ENCODE results near the gene SCYL3.

The SCYL3 gene

GRCh38 chr1:169896013-169896412 lies 2.3 kb upstream of the SCYL3 start:
- H3K27ac ChIP-seq: no peak overlapping the region
- TF ChIP-seq, protein P1, sequence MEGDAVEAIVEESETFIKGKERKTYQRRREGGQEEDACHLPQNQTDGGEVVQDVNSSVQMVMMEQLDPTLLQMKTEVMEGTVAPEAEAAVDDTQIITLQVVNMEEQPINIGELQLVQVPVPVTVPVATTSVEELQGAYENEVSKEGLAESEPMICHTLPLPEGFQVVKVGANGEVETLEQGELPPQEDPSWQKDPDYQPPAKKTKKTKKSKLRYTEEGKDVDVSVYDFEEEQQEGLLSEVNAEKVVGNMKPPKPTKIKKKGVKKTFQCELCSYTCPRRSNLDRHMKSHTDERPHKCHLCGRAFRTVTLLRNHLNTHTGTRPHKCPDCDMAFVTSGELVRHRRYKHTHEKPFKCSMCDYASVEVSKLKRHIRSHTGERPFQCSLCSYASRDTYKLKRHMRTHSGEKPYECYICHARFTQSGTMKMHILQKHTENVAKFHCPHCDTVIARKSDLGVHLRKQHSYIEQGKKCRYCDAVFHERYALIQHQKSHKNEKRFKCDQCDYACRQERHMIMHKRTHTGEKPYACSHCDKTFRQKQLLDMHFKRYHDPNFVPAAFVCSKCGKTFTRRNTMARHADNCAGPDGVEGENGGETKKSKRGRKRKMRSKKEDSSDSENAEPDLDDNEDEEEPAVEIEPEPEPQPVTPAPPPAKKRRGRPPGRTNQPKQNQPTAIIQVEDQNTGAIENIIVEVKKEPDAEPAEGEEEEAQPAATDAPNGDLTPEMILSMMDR (conservative IDR thresholded peaks at IDR 0.05): no peak

GRCh38 chr1:169894424-169895145 lies 889 bp upstream of the SCYL3 start:
- H3K27ac ChIP-seq: peak overlapping the region; percentile 99
- TF ChIP-seq, protein P1 (conservative IDR thresholded peaks at IDR 0.05): no peak

DNA sequence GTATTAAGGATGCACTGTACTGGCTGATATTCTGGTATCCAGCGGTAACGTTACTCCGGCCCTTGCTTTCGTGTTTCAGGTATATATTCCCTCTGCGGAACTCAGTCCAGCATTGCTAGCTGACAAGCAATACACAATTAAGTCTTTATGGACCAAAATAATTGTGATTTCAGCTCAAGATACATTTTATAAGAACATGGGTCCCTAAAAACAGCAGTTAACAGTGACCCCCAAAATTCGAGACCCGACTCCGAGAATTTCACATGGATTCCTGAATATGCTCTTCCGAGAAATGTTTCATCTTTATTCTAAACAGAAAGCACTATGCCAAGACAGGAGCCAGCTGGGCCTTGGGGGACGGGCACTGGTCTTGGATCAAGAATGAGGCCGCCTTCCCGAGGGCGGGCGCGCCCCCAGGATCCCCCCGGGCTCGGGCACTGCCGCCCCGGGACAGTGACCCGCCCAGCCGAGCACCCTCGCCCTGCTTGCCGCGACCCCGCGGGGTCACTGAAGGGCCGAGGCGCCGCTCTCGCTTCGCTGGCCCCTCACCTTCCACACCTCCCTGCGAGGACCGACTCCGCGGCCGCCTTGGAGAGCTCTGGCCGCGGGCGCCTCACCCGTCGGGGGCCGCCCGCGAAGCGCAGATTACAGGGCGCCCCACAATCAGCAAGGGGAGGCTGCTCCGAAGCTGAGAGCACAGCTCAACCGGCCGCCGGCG lies 610 bp downstream of the SCYL3 start:
- H3K27ac ChIP-seq: peak overlapping the region; percentile 99
- TF ChIP-seq, protein P1 (conservative IDR thresholded peaks at IDR 0.05): no peak

GRCh38 chr1:169892176-169892926 lies 1.3 kb downstream of the SCYL3 start:
- TF ChIP-seq, protein P1 (conservative IDR thresholded peaks at IDR 0.05): no peak
- H3K27ac ChIP-seq: peak overlapping the region; percentile 99

- TF ChIP-seq, protein P1 (conservative IDR thresholded peaks at IDR 0.05): no peak
- peak overlapping the region; percentile 99 for H3K27ac ChIP-seq
These were observed 2.2 kb downstream of the SCYL3 start for GRCh38 chr1:169891539-169891885.

DNA sequence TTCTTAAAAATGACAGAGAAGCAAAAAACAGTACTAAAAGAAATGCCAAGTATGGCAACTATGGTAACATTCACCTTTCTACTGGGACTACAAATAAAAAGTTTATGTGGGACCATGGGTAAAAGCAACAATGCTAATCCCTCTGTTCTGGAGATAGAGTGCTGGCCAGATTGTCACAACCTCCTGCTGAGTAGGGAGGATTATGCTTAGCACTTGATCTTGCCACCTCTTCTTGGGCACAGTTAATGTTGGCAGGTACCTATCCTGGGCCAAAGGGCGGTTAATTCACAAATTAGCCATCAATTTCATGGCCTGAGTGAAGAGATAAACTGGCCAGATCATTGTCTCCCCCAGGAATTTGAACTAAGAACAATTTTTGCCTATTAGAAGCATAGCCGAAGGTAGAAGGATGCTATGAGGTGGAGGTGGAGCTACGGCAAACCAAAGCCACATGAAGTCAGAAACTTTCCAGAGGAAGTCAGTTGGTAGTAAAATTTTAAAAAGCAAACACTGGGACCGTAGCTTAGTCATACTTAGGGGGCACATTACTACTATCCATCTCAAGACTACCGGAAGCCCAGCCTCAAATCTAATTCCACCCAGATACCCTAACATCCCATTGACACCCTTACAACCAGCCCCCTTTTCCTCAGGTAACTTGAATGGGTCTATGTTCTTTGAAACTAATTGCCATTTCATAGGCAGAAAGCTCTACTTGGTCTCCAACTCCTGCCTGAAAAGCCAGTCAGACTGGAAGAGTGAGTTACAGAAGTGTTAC lies 2.7 kb downstream of the SCYL3 start:
- peak overlapping the region; percentile 99 for H3K27ac ChIP-seq
- TF ChIP-seq, protein P1 (conservative IDR thresholded peaks at IDR 0.05): no peak
